GM12878 (cell line): ENCODE measurements around the gene CDH7.

ENCODE experiments used
- CBX3 ChIP-seq: fragments of 200-600 bp; sonication (generic); IDR thresholded peaks from 2 replicates; pipeline ENCODE4 v1.6.1; 2016; ENCODE audit warnings: low read depth, borderline replicate concordance
- EZH2 ChIP-seq: IDR thresholded peaks from 2 replicates; pipeline ENCODE4 v1.6.1; 2012; ENCODE audit warnings: low read depth, mild to moderate bottlenecking, control low read depth, inconsistent platforms, low read length, borderline replicate concordance; ENCODE audit not compliant: control insufficient read depth
- GABPA ChIP-seq: IDR thresholded peaks from 2 replicates; pipeline ENCODE4 v1.6.1; 2014; ENCODE audit warnings: antibody characterized with exemption, low read depth, mild to moderate bottlenecking, inconsistent platforms
- JUND ChIP-seq: IDR thresholded peaks from 2 replicates; pipeline ENCODE4 v1.6.1; 2012; ENCODE audit warnings: low read depth, mild to moderate bottlenecking, low read length, improper control_type of control experiment, moderate library complexity
- POLR2A ChIP-seq: IDR thresholded peaks from 2 replicates; pipeline ENCODE4 v1.6.1; 2011; ENCODE audit warnings: low read depth, mild to moderate bottlenecking, low read length
- SMAD1 ChIP-seq: fragments of 450-650 bp; IDR thresholded peaks from 2 replicates; pipeline ENCODE4 v1.6.1; 2018; ENCODE audit warnings: mild to moderate bottlenecking, low read depth; ENCODE audit not compliant: partially characterized antibody
- ZNF24 ChIP-seq: fragments of 450-650 bp; IDR thresholded peaks from 2 replicates; pipeline ENCODE4 v1.6.1; 2017; ENCODE audit warnings: antibody characterized with exemption, mild to moderate bottlenecking
- TF ChIP-seq, protein P1 (sequence below): IDR thresholded peaks from 2 replicates; pipeline ENCODE4 v1.6.1; 2012; ENCODE audit warnings: low read depth, low read length, improper control_type of control experiment
- TF ChIP-seq, protein P2 (sequence below): fragments of 450-650 bp; IDR thresholded peaks from 2 replicates; pipeline ENCODE4 v1.6.1; 2018; ENCODE audit warnings: borderline replicate concordance, mild to moderate bottlenecking; ENCODE audit not compliant: partially characterized antibody
- TF ChIP-seq, protein P3 (sequence below): IDR thresholded peaks from 2 replicates; pipeline ENCODE4 v1.6.1; 2012; ENCODE audit warnings: mild to moderate bottlenecking, low read depth, low read length
- TF ChIP-seq, protein P4 (sequence below): fragments of 450-650 bp; IDR thresholded peaks from 2 replicates; pipeline ENCODE4 v1.6.1; 2017; ENCODE audit warnings: mild to moderate bottlenecking, moderate library complexity

DNA sequence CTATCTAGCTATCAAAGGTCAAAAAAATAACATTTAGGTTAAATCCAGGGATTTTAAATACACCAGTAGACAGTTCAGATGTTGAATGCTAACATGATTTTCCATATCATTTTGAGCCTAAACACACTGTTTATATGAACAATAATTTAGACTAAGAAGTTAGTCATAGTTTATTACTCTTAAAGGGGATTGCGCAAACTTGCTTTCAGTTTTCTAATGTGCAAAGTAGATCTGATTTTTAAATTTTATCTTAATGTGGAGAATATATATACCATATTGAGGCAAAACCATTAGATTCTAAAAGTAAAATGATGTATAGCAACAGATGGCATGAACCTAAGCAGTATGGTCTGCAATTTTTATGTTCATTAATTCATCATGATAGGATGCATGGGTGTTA lies 76.6 kb downstream of the CDH7 start:
- no peak for TF ChIP-seq POLR2A
- no peak for TF ChIP-seq GABPA
- TF ChIP-seq, protein P1, sequence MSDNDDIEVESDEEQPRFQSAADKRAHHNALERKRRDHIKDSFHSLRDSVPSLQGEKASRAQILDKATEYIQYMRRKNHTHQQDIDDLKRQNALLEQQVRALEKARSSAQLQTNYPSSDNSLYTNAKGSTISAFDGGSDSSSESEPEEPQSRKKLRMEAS: no peak
- TF ChIP-seq JUND: no peak
- TF ChIP-seq EZH2: no peak
- TF ChIP-seq, protein P2, sequence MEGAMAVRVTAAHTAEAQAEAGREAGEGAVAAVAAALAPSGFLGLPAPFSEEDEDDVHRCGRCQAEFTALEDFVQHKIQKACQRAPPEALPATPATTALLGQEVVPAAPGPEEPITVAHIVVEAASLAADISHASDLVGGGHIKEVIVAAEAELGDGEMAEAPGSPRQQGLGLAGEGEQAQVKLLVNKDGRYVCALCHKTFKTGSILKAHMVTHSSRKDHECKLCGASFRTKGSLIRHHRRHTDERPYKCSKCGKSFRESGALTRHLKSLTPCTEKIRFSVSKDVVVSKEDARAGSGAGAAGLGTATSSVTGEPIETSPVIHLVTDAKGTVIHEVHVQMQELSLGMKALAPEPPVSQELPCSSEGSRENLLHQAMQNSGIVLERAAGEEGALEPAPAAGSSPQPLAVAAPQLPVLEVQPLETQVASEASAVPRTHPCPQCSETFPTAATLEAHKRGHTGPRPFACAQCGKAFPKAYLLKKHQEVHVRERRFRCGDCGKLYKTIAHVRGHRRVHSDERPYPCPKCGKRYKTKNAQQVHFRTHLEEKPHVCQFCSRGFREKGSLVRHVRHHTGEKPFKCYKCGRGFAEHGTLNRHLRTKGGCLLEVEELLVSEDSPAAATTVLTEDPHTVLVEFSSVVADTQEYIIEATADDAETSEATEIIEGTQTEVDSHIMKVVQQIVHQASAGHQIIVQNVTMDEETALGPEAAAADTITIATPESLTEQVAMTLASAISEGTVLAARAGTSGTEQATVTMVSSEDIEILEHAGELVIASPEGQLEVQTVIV: no peak
- TF ChIP-seq, protein P3, sequence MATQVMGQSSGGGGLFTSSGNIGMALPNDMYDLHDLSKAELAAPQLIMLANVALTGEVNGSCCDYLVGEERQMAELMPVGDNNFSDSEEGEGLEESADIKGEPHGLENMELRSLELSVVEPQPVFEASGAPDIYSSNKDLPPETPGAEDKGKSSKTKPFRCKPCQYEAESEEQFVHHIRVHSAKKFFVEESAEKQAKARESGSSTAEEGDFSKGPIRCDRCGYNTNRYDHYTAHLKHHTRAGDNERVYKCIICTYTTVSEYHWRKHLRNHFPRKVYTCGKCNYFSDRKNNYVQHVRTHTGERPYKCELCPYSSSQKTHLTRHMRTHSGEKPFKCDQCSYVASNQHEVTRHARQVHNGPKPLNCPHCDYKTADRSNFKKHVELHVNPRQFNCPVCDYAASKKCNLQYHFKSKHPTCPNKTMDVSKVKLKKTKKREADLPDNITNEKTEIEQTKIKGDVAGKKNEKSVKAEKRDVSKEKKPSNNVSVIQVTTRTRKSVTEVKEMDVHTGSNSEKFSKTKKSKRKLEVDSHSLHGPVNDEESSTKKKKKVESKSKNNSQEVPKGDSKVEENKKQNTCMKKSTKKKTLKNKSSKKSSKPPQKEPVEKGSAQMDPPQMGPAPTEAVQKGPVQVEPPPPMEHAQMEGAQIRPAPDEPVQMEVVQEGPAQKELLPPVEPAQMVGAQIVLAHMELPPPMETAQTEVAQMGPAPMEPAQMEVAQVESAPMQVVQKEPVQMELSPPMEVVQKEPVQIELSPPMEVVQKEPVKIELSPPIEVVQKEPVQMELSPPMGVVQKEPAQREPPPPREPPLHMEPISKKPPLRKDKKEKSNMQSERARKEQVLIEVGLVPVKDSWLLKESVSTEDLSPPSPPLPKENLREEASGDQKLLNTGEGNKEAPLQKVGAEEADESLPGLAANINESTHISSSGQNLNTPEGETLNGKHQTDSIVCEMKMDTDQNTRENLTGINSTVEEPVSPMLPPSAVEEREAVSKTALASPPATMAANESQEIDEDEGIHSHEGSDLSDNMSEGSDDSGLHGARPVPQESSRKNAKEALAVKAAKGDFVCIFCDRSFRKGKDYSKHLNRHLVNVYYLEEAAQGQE: no peak
- TF ChIP-seq, protein P4, sequence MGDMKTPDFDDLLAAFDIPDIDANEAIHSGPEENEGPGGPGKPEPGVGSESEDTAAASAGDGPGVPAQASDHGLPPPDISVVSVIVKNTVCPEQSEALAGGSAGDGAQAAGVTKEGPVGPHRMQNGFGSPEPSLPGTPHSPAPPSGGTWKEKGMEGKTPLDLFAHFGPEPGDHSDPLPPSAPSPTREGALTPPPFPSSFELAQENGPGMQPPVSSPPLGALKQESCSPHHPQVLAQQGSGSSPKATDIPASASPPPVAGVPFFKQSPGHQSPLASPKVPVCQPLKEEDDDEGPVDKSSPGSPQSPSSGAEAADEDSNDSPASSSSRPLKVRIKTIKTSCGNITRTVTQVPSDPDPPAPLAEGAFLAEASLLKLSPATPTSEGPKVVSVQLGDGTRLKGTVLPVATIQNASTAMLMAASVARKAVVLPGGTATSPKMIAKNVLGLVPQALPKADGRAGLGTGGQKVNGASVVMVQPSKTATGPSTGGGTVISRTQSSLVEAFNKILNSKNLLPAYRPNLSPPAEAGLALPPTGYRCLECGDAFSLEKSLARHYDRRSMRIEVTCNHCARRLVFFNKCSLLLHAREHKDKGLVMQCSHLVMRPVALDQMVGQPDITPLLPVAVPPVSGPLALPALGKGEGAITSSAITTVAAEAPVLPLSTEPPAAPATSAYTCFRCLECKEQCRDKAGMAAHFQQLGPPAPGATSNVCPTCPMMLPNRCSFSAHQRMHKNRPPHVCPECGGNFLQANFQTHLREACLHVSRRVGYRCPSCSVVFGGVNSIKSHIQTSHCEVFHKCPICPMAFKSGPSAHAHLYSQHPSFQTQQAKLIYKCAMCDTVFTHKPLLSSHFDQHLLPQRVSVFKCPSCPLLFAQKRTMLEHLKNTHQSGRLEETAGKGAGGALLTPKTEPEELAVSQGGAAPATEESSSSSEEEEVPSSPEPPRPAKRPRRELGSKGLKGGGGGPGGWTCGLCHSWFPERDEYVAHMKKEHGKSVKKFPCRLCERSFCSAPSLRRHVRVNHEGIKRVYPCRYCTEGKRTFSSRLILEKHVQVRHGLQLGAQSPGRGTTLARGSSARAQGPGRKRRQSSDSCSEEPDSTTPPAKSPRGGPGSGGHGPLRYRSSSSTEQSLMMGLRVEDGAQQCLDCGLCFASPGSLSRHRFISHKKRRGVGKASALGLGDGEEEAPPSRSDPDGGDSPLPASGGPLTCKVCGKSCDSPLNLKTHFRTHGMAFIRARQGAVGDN: no peak
- no peak for TF ChIP-seq CBX3
- no peak for TF ChIP-seq SMAD1
- TF ChIP-seq ZNF24: no peak
